ENCODE measurements around the gene BRPF1.

DNA sequence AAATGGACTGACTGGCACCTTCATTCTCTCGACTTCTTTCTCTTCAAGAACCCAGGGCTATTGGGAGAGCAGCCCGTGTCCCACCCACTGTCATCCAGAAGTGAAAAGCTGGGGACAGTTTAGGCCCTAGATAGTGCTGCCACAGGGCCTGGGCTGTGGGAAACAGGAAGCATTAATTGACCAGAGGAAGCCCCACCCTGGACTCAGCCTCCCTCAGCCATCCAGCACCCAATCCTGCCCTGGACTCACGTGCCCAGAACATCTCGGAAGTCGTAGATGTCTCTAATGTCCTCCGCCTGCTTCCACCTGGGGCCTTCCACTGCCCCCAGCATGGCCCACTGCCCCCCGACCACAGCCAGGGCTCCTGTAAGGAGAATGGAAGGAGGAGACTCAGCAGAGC, 35.9 kb downstream of the BRPF1 start:
- TF ChIP-seq, protein P1, sequence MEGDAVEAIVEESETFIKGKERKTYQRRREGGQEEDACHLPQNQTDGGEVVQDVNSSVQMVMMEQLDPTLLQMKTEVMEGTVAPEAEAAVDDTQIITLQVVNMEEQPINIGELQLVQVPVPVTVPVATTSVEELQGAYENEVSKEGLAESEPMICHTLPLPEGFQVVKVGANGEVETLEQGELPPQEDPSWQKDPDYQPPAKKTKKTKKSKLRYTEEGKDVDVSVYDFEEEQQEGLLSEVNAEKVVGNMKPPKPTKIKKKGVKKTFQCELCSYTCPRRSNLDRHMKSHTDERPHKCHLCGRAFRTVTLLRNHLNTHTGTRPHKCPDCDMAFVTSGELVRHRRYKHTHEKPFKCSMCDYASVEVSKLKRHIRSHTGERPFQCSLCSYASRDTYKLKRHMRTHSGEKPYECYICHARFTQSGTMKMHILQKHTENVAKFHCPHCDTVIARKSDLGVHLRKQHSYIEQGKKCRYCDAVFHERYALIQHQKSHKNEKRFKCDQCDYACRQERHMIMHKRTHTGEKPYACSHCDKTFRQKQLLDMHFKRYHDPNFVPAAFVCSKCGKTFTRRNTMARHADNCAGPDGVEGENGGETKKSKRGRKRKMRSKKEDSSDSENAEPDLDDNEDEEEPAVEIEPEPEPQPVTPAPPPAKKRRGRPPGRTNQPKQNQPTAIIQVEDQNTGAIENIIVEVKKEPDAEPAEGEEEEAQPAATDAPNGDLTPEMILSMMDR (IDR thresholded peaks at IDR 0.05; ENCODE audit: insufficient read depth, low read length, poor library complexity, severe bottlenecking) = no peak
- TF ChIP-seq EZH2phosphoT487 (conservative IDR thresholded peaks at IDR 0.05; ENCODE audit: low read length) = no peak
